ENCODE data around the gene ID1.

ID1 gene

DNA sequence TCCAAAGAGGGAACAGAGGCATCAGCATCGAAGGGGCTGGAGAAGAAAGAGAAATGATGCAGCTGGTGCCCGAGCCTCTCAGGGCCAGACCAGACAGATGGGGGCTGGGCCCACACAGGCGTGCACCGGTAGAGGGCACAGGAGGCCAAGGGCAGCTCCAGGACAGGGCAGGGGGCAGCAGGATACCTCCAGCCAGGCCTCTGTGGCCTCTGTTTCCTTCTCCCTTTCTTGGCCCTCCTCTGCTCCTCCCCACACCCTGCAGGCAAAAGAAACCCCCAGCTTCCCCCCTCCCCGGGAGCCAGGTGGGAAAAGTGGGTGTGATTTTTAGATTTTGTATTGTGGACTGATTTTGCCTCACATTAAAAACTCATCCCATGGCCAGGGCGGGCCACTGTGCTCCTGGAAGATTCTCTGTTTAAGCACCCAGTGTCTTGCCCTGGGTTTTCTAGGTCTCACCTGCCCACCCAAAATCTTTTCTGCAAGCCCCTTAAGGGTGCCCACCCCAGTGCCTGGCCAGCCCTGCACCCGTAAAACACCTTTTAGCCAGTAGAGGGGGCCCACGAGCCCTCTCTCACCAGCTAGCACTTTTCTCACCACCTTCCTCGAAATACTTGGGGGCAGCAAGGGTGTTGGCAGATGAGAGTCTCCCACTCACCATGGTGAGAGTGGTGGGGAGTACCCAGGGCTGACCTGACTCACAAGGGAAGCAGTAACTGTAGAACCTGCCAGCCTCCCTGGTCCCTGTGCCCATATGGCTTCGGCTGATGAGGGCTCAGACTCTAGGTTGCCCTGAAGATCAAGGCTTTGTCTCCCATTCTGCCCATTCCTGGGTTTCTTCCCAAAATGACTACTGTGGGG, 35.7 kb upstream of the ID1 start:
- H3K4me3 ChIP-seq (replicated peaks; ENCODE audit: low read depth, low read length): no peak overlapping the region
- TF ChIP-seq, protein P1, sequence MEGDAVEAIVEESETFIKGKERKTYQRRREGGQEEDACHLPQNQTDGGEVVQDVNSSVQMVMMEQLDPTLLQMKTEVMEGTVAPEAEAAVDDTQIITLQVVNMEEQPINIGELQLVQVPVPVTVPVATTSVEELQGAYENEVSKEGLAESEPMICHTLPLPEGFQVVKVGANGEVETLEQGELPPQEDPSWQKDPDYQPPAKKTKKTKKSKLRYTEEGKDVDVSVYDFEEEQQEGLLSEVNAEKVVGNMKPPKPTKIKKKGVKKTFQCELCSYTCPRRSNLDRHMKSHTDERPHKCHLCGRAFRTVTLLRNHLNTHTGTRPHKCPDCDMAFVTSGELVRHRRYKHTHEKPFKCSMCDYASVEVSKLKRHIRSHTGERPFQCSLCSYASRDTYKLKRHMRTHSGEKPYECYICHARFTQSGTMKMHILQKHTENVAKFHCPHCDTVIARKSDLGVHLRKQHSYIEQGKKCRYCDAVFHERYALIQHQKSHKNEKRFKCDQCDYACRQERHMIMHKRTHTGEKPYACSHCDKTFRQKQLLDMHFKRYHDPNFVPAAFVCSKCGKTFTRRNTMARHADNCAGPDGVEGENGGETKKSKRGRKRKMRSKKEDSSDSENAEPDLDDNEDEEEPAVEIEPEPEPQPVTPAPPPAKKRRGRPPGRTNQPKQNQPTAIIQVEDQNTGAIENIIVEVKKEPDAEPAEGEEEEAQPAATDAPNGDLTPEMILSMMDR (IDR thresholded peaks at IDR 0.05; ENCODE audit: low read length, missing control alignments): peak; percentile 85
- peak; percentile 57 for DNase-seq (ENCODE audit: low read depth)

DNA sequence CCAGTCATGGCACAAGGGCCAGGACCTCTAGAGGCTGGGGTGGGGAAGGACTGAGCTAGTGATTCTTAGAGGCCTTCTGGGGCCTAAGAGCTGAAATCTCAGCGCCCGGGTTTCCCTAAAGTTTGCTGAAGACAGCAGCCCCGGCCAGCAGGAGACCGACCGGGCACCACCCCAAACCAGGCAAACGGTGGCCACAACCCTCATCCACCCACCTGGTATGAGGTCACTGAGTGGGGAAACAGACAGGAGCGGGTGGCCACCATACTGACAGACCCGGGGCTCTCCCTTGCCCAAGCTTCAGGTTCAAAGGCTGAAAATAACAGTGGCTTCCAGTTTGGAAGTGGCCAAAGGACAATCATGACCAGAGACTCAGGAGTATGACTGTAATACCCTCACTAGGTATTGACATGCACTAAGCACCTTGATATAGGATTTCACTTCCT, 35.0 kb upstream of the ID1 start:
- H3K4me3 ChIP-seq (replicated peaks; ENCODE audit: low read depth, low read length): no peak overlapping the region
- no peak for DNase-seq (ENCODE audit: low read depth)
- TF ChIP-seq, protein P1 (IDR thresholded peaks at IDR 0.05; ENCODE audit: low read length, missing control alignments): no peak

DNA sequence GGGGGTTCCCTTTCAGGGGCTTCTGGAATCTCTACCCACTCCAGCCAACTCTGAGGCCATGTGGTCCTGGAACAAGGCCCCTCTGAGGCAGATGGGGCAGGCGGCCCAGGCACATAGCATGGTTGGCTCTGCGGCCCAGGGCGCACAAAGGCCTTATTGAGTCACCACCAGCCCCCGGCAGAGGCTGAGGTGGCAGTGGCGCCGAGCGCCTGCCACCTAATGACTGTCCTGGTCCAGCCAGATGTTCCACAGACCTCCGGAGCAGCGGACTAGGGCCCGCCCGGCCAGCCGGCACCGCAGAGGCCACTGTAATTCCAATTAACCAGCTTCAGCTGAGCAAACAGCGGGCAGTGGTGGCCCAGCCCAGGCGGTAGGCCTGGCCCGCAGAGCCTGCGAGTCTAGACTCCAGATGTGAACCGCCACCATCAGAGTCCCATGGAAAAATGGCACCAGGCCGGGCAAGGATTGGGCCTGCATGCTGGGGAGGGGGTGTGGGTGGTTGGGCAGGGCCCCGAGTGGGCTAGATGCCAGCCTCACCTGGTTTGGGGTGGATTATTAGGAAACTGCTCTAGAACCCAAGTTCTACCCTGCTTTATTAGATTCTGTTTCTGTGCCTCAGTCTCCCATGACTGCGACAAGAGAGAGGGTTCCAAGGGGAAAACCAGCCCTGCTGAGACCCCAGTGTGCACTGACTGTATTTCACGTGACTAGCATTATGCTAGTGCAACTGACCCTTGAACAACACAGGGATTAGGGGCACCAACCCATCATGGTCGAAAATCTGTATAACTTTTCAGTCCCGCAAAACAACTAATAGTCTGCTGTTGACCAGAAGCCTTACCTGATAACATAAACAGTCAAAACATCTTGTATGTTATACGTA, 34.1 kb upstream of the ID1 start:
- H3K4me3 ChIP-seq (replicated peaks; ENCODE audit: low read depth, low read length): no peak overlapping the region
- DNase-seq (ENCODE audit: low read depth): no peak
- TF ChIP-seq, protein P1 (IDR thresholded peaks at IDR 0.05; ENCODE audit: low read length, missing control alignments): no peak

DNA sequence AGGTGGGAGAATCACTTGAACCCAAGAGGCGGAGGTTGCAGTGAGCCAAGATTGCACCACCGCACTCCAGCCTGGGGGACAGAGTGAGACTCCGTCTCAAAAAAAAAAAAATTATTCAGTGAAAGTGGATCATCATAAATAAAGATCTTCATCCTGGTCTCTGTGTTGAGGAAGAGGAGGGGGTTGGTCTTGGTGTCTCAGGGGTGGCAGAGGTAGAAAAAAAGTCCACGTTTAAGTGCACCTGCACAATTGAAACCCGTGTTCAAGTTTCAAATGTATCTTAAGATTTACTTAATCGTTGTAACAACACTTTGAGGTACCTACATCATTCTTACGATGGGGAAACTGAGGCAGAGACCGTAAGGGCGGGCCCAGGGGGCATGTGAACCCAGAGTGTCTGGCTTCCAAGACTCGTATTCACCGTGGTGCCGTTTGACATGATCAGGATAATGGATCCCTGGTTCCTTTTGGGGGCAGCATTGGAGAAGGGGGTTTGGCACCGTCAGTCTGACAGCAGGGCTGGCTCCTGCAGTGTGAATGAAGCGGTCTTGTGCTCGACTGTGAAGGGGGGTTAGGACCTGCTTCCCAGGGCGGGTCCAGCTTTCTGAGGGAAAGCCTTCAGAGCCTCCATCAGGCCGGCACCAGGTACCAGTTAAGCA, 32.9 kb upstream of the ID1 start:
- H3K4me3 ChIP-seq (replicated peaks; ENCODE audit: low read depth, low read length): peak overlapping the region; percentile 25
- no peak for DNase-seq (ENCODE audit: low read depth)
- TF ChIP-seq, protein P1 (IDR thresholded peaks at IDR 0.05; ENCODE audit: low read length, missing control alignments): no peak

DNA sequence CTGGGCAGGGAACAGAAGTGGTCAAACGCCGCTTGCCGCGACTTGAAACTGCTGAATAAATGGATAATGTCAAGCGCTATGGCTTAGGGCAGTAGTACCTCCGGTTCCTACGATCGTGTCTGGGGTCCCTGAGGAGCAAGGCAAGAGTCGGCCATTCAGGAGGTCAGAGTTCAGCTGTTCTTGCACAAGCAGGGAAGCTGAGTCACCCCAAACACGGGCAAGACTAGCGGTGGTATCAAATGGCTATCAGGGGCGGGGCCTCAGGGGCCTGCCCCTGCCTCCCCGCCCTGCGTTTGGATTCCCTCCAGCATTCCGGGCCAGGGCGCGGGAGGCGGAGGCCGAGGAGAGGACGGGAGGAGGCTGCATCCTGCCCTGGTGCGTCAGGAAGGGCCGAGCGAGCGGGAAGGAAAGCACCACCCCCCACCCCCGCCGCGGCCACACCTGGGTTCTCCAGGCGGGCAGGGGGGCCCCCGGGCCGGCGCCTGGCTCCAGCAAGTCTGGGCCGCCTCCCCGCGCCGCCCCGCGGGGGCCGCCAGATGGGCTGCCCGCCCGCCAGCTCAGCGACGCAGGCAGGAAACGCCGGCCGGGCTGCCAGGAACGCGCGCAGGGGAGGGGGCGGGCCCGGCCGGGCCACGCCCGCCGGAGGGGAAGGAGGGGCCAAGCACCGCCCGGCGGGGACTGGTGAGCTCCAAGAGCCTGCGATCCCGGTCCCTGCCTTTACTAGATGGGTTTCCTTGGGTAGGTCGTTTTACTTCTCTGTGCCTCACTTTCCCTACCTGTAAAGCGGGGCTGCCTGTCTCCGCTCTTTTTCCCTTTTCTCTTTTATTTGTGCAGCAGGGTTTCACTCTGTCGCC, 32.2 kb upstream of the ID1 start:
- peak; percentile 99 for DNase-seq (ENCODE audit: low read depth)
- peak overlapping the region; percentile 60 for H3K4me3 ChIP-seq (replicated peaks; ENCODE audit: low read depth, low read length)
- TF ChIP-seq, protein P1 (IDR thresholded peaks at IDR 0.05; ENCODE audit: low read length, missing control alignments): no peak
